GM18951 (cell line): ENCODE results near the gene LRCH1.
A peak's percentile ranks its signal among the peaks of the same experiment; 100 is the strongest.
"Not testable (repeated sequence)": the region's sequence is repeated elsewhere in the genome, so short reads cannot be mapped to it uniquely, and the experiment has no call there.

Experiments
- POLR2A ChIP-seq: IDR thresholded peaks from 4 replicates; pipeline ENCODE4 v1.6.1; 2011; ENCODE audit warnings: mild to moderate bottlenecking; ENCODE audit not compliant: insufficient read length, insufficient read depth; ENCODE audit errors: extremely low read depth
- in situ Hi-C: fragments of 300-500 bp; cut with MboI; formaldehyde crosslinking; loops from one replicate; pipeline ENCODE4 v1.12.0; 2022; ENCODE audit warnings: low sequenced_read_pairs, mixed read lengths, inconsistent platforms; ENCODE audit not compliant: unreplicated experiment

LRCH1 gene

GRCh38 chr13:46761174-46761573 is 208.2 kb downstream of the LRCH1 start:
- TF ChIP-seq POLR2A = no peak
- in situ Hi-C loops = no loop called here

GRCh38 chr13:46761866-46762265 is 208.9 kb downstream of the LRCH1 start:
- no peak for TF ChIP-seq POLR2A
- in situ Hi-C loops = no loop called here

GRCh38 chr13:46769925-46770324 is 217.0 kb downstream of the LRCH1 start:
- in situ Hi-C loops = not testable (repeated sequence)

GRCh38 chr13:46771693-46772092 is 218.7 kb downstream of the LRCH1 start:
- in situ Hi-C loops = no loop called here
- no peak for TF ChIP-seq POLR2A

- in situ Hi-C loops = no loop called here
- no peak for TF ChIP-seq POLR2A
These were observed 220.6 kb downstream of the LRCH1 start for GRCh38 chr13:46773541-46773940.

GRCh38 chr13:46775385-46776107 is 222.6 kb downstream of the LRCH1 start:
- in situ Hi-C loops = no loop called here
- no peak for TF ChIP-seq POLR2A

GRCh38 chr13:46778095-46778494 is 225.1 kb downstream of the LRCH1 start:
- in situ Hi-C loops = no loop called here
- TF ChIP-seq POLR2A = no peak

- in situ Hi-C loops = no loop called here
- TF ChIP-seq POLR2A = no peak
These were observed 225.9 kb downstream of the LRCH1 start for GRCh38 chr13:46778890-46779289.

- in situ Hi-C loops = no loop called here
- no peak for TF ChIP-seq POLR2A
These were observed 229.1 kb downstream of the LRCH1 start for GRCh38 chr13:46782066-46782465.

GRCh38 chr13:46782691-46783090 is 229.7 kb downstream of the LRCH1 start:
- in situ Hi-C loops = no loop called here
- TF ChIP-seq POLR2A = no peak

GRCh38 chr13:46783504-46783903 is 230.5 kb downstream of the LRCH1 start:
- TF ChIP-seq POLR2A = no peak
- in situ Hi-C loops = no loop called here

GRCh38 chr13:46795321-46795720 is 242.4 kb downstream of the LRCH1 start:
- in situ Hi-C loops = no loop called here

GRCh38 chr13:46796129-46796514 is 243.2 kb downstream of the LRCH1 start:
- no peak for TF ChIP-seq POLR2A
- in situ Hi-C loops = no loop called here

More at GRCh38 chr13:46795321-46795720, 242.4 kb downstream of the LRCH1 start:
- no peak for TF ChIP-seq POLR2A

- TF ChIP-seq POLR2A = peak; percentile 73
- in situ Hi-C loops = no loop called here
These were observed 243.8 kb downstream of the LRCH1 start, which contains the start of gene ESD for GRCh38 chr13:46796515-46797474. Gene ESD (minus strand): TSS chr13:46797161. CDS start chr13:46791413, 5,748 bp downstream.
